Measurements from ENCODE around the gene IL1R2. TPM values are rescaled to one million over a fixed set of nuclear protein-coding genes. Genes with fewer than 3 reads are reported as not detected.
A peak's percentile ranks its signal among the peaks of the same experiment; 100 is the strongest.

Gene IL1R2
- total and polyA plus RNA-seq, 2 experiments from 2014 or later: not detected

- Histone ChIP-seq H2AFZ (peak overlapping the region; percentile 72; the same call in 1 of the 2 replicates), H3K27me3 (ENCODE audit: insufficient read depth) (no peaks in the 10 kb centered on the region), H3K36me3 (ENCODE audit: insufficient read depth) (no peaks in the 10 kb centered on the region), H3K4me2 (no peak overlapping the region), H3K4me1 (ENCODE audit: insufficient read depth) (no peaks in the 10 kb centered on the region), H3K27ac (ENCODE audit: low read depth) (no peak overlapping the region), H3K9me2 (ENCODE audit: insufficient read depth) (peaks cover 25% of the 10 kb centered on the region), H4K20me1 (replicated peaks; ENCODE audit: insufficient read depth) (no peaks in the 10 kb centered on the region), H3K79me2 (replicated peaks; ENCODE audit: insufficient read depth) (no peaks in the 10 kb centered on the region), H3K4me3 (no peak overlapping the region), H3F3A (replicated peaks; ENCODE audit: low read depth) (no peaks in the 10 kb centered on the region)
- ATAC-seq (no peak), DNase-seq (ENCODE audit: low spot score) (no peak)
- H3K4me1 Mint-ChIP-seq: peaks cover 8% of the 10 kb centered on the region
- H3K4me3 Mint-ChIP-seq: no peak overlapping the region
- H3K27ac Mint-ChIP-seq: no peak overlapping the region
- H3K9me3 Mint-ChIP-seq: no peaks in the 10 kb centered on the region
- H3K27me3 Mint-ChIP-seq (ENCODE audit: insufficient read depth, low read depth, poor library complexity): peaks cover 4% of the 10 kb centered on the region
- H3K36me3 Mint-ChIP-seq (ENCODE audit: low read depth): no peaks in the 10 kb centered on the region
- TF ChIP-seq ZNF114 (CRISPR knock-in tag; IDR thresholded peaks at IDR 0.05): no peak
- TF ChIP-seq ZNF462 (CRISPR knock-in tag; IDR thresholded peaks at IDR 0.05): no peak
- TF ChIP-seq JUNB (IDR thresholded peaks at IDR 0.05; ENCODE audit: unreplicated experiment): no peak
- TF ChIP-seq EZH2 (IDR thresholded peaks at IDR 0.05; ENCODE audit: low read depth, unreplicated experiment): no peak
- no peak for TF ChIP-seq EZH2phosphoT487 (IDR thresholded peaks at IDR 0.05; ENCODE audit: unreplicated experiment)
- no peak for TF ChIP-seq ZNF331 (CRISPR knock-in tag; IDR thresholded peaks at IDR 0.05; ENCODE audit: low read depth)
- no peak for TF ChIP-seq CTCF (conservative IDR thresholded peaks at IDR 0.05; ENCODE audit: low read depth in 2 of 2)
- no peak for TF ChIP-seq ETS1 (IDR thresholded peaks at IDR 0.05)
- TF ChIP-seq STAT1 (IDR thresholded peaks at IDR 0.05; ENCODE audit: unreplicated experiment): no peak
- TF ChIP-seq NANOG (IDR thresholded peaks at IDR 0.05; ENCODE audit: borderline replicate concordance): no peak
- no peak for TF ChIP-seq CREB1 (CRISPR knock-in tag; IDR thresholded peaks at IDR 0.05; ENCODE audit: low read depth)
- no peak for TF ChIP-seq REST (IDR thresholded peaks at IDR 0.05; ENCODE audit: unreplicated experiment)
- TF ChIP-seq POLR2AphosphoS5 (IDR thresholded peaks at IDR 0.05; ENCODE audit: low read depth): no peak
These were observed 42.3 kb downstream of the IL1R2 start for GRCh38 chr2:102033750-102034682.

Measured in GM23338 (cell line).